ENCODE measurements around the gene ITGB8. TPM values are rescaled to one million over a fixed set of nuclear protein-coding genes. Genes with fewer than 3 reads are reported as not detected.

Gene ITGB8
- total RNA-seq, 2 donors from 2014 or later = 6.5 to 7.6 TPM

- Histone ChIP-seq H3K27ac (ENCODE audit: low read depth, low read length) (no peak overlapping the region), H3K27me3 (ENCODE audit: control insufficient read depth, insufficient read depth, low read length, poor library complexity, severe bottlenecking) (no peaks in the 10 kb centered on the region), H3K4me1 (ENCODE audit: control insufficient read depth, insufficient read depth, low read length) (no peaks in the 10 kb centered on the region), H3K36me3 (ENCODE audit: control insufficient read depth, insufficient read depth, low read length) (no peaks in the 10 kb centered on the region), H3K9me3 (ENCODE audit: control insufficient read depth, low read length) (no peaks in the 10 kb centered on the region), H3K9ac (ENCODE audit: extremely low read depth, low read length, poor library complexity, severe bottlenecking) (no peak overlapping the region), H3K4me3 (ENCODE audit: low read length) (no peak overlapping the region)
- no peak for DNase-seq
- Mint-ChIP-seq H3K4me1 (peaks cover 11% of the 10 kb centered on the region), H3K36me3 (ENCODE audit: low read depth) (no peaks in the 10 kb centered on the region), H3K27me3 (ENCODE audit: insufficient read depth) (no peaks in the 10 kb centered on the region), H3K27ac (no peak overlapping the region), H3K4me3 (no peak overlapping the region), H3K9me3 (no peaks in the 10 kb centered on the region)
- 93% methylated on average over 4 of the region's 4 CpGs for WGBS, 2 experiments (ENCODE audit: insufficient coverage in 1 of 2, insufficient read length in 1 of 2)
- TF ChIP-seq, protein P1, sequence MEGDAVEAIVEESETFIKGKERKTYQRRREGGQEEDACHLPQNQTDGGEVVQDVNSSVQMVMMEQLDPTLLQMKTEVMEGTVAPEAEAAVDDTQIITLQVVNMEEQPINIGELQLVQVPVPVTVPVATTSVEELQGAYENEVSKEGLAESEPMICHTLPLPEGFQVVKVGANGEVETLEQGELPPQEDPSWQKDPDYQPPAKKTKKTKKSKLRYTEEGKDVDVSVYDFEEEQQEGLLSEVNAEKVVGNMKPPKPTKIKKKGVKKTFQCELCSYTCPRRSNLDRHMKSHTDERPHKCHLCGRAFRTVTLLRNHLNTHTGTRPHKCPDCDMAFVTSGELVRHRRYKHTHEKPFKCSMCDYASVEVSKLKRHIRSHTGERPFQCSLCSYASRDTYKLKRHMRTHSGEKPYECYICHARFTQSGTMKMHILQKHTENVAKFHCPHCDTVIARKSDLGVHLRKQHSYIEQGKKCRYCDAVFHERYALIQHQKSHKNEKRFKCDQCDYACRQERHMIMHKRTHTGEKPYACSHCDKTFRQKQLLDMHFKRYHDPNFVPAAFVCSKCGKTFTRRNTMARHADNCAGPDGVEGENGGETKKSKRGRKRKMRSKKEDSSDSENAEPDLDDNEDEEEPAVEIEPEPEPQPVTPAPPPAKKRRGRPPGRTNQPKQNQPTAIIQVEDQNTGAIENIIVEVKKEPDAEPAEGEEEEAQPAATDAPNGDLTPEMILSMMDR (conservative IDR thresholded peaks at IDR 0.05) = peak; percentile 53
Measured at GRCh38 chr7:20346577-20346976, 15.9 kb downstream of the ITGB8 start.

DNA sequence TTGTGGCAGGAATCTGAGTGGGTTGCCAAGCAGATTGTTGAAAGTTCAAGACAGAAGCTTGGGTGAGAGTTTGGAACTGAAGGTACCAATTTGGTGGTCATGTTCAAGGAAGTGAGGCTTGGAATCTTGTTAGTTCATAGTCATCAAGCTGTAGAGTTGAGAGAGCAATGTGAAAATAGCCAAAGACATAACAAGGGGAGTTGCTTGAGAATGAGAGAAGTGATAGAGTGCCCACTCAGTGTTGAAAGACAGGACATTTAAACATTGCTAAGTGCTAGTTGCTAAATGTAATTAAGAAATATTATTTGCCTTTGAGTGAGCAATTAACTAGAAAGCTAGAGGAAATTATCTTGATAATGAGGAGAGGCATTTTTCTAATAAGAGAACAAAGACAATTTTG, 17.0 kb downstream of the ITGB8 start:
- Mint-ChIP-seq H3K27ac (no peak overlapping the region), H3K4me3 (no peak overlapping the region), H3K36me3 (ENCODE audit: low read depth) (no peaks in the 10 kb centered on the region), H3K27me3 (ENCODE audit: insufficient read depth) (no peaks in the 10 kb centered on the region), H3K9me3 (no peaks in the 10 kb centered on the region), H3K4me1 (peaks cover 16% of the 10 kb centered on the region)
- Histone ChIP-seq H3K4me3 (ENCODE audit: low read length) (no peak overlapping the region), H3K4me1 (ENCODE audit: control insufficient read depth, insufficient read depth, low read length) (no peaks in the 10 kb centered on the region), H3K9ac (ENCODE audit: extremely low read depth, low read length, poor library complexity, severe bottlenecking) (no peak overlapping the region), H3K9me3 (ENCODE audit: control insufficient read depth, low read length) (no peaks in the 10 kb centered on the region), H3K27me3 (ENCODE audit: control insufficient read depth, insufficient read depth, low read length, poor library complexity, severe bottlenecking) (no peaks in the 10 kb centered on the region), H3K36me3 (ENCODE audit: control insufficient read depth, insufficient read depth, low read length) (no peaks in the 10 kb centered on the region), H3K27ac (ENCODE audit: low read depth, low read length) (no peak overlapping the region)
- DNase-seq = no peak
- TF ChIP-seq, protein P1 (conservative IDR thresholded peaks at IDR 0.05) = no peak

GRCh38 chr7:20348125-20348807, 17.6 kb downstream of the ITGB8 start:
- 95 to 100% methylated on average over 1 to 2 of the region's 2 CpGs for WGBS, 2 experiments (ENCODE audit: insufficient coverage in 1 of 2, insufficient read length in 1 of 2)
- H3K27me3 ChIP-seq (ENCODE audit: control insufficient read depth, insufficient read depth, low read length, poor library complexity, severe bottlenecking) = no peaks in the 10 kb centered on the region
- H3K36me3 ChIP-seq (ENCODE audit: control insufficient read depth, insufficient read depth, low read length) = no peaks in the 10 kb centered on the region
- no peaks in the 10 kb centered on the region for H3K9me3 ChIP-seq (ENCODE audit: control insufficient read depth, low read length)
- H3K27ac ChIP-seq (ENCODE audit: low read depth, low read length) = no peak overlapping the region
- no peak overlapping the region for H3K4me3 ChIP-seq (ENCODE audit: low read length)
- no peaks in the 10 kb centered on the region for H3K27me3 Mint-ChIP-seq (ENCODE audit: insufficient read depth)
- H3K27ac Mint-ChIP-seq = no peak overlapping the region
- H3K36me3 Mint-ChIP-seq (ENCODE audit: low read depth) = no peaks in the 10 kb centered on the region
- H3K4me3 Mint-ChIP-seq = no peak overlapping the region
- H3K4me1 ChIP-seq (ENCODE audit: control insufficient read depth, insufficient read depth, low read length) = no peaks in the 10 kb centered on the region
- H3K9me3 Mint-ChIP-seq = no peaks in the 10 kb centered on the region
- peaks cover 14% of the 10 kb centered on the region for H3K4me1 Mint-ChIP-seq
- TF ChIP-seq, protein P1 (conservative IDR thresholded peaks at IDR 0.05) = no peak
- no peak for DNase-seq
- H3K9ac ChIP-seq (ENCODE audit: extremely low read depth, low read length, poor library complexity, severe bottlenecking) = no peak overlapping the region
